Adrenal gland (tissue), 12 donors: ENCODE data around the gene SCO2. TPM values are rescaled to one million over a fixed set of nuclear protein-coding genes. Genes with fewer than 3 reads are reported as not detected.
A peak's percentile ranks its signal among the peaks of the same experiment; 100 is the strongest.

Experiments used
- DNase-seq, 7 donors: peaks; one replicate each; pipeline ENCODE4 v3.0.0-alpha.2; 2019 to 2020
- H3K27ac ChIP-seq, 5 donors: fragments of 200-600 bp; sonication (generic) in 4 of 5; 1 replicate in 3 of 5; 2 replicates in 2 of 5; pipeline versions ENCODE4 v1.5.1 to v1.8.0; 2016 to 2020; ENCODE audit warnings: mild to moderate bottlenecking in 1 of 5
- H3K27me3 ChIP-seq: fragments of 200-600 bp; 2 replicates; pipeline ENCODE4 v1.8.0; 2021
- H3K36me3 ChIP-seq, 2 donors: fragments of 200-600 bp; replicated peaks in 1 of 2; 1 replicate in 1 of 2; 2 replicates in 1 of 2; pipeline versions ENCODE4 v1.5.1 to v1.8.0; 2018 to 2022
- H3K4me1 ChIP-seq, 2 donors: fragments of 200-600 bp; replicated peaks in 1 of 2; 1 replicate in 1 of 2; 2 replicates in 1 of 2; pipeline versions ENCODE4 v1.5.1 to v1.8.0; 2018 to 2021
- H3K4me3 ChIP-seq, 4 donors: fragments of 200-600 bp; sonication (generic) in 3 of 4; one replicate each; pipeline ENCODE4 v1.5.1; 2016 to 2018
- H3K9me3 ChIP-seq, 3 donors: fragments of 200-600 bp; sonication (generic) in 1 of 3; replicated peaks in 1 of 3; 1 replicate in 2 of 3; 2 replicates in 1 of 3; pipeline versions ENCODE4 v1.5.1 to v1.8.0; 2016 to 2021
- POLR2A ChIP-seq, 2 donors: fragments of 450-650 bp; IDR thresholded peaks; one replicate each; pipeline ENCODE4 v1.6.1; 2017; ENCODE audit warnings: antibody characterized with exemption in 2 of 2, mild to moderate bottlenecking in 2 of 2, moderate library complexity in 1 of 2
- WGBS, 4 donors: extraction: QIAGEN DNeasy Blood & Tissue Kit in 2 of 4; methylation state at CpG; one replicate each; pipeline versions ENCODE4 v1.1.5 to v1.1.7; 2013 to 2017; 5-methylcytosine and 5-hydroxymethylcytosine counted together
- intact Hi-C, 2 donors: fragments of 100-400 bp; cut with DNase I; formaldehyde crosslinking; loops; one replicate each; pipeline versions ENCODE4 v1.14.1 to v1.15.0; 2022 to 2023
- polyA plus RNA-seq, 3 donors: library from polyadenylated mRNA; stranded (reverse); fragments of 200-250 nt in 2 of 3; fragments of 350-450 nt in 1 of 3; fragmentation: Illumina TruSeq in 1 of 3; extraction: RNeasy Lipid Tissue Mini Kit (QIAGEN cat#74804) in 1 of 3; gene quantifications; one replicate each; pipeline ENCODE4 v1.2.3, GENCODE V29; 2013 to 2014
- total RNA-seq, 9 donors: library from RNA; depleted of rRNA in 4 of 9; stranded (reverse); fragments of >200 nt in 4 of 9; fragments of 120-200 nt in 1 of 9; fragmentation: NEBNext Ultra II Directional in 1 of 9; extraction: Animal tissue kit (Norgen Biotek cat#: 25700) in 1 of 9; gene quantifications; one replicate each; pipeline versions ENCODE4 v1.1.0 to v1.2.4, GENCODE V29; 2013 to 2023
- TF ChIP-seq, protein P1 (sequence below), 6 experiments: fragments of 450-650 bp in 4 of 6; fragments of 200-600 bp in 2 of 6; sonication (generic) in 1 of 6; IDR thresholded peaks; 1 replicate in 5 of 6; 2 replicates in 1 of 6; pipeline versions ENCODE4 v1.5.1 to v1.8.0; 2016 to 2021; ENCODE audit warnings: antibody characterized with exemption in 6 of 6, mild to moderate bottlenecking in 2 of 6, moderate library complexity in 1 of 6
- donor health status: healthy with polysubstance abuse.
- donor health status: Bipolar disorder and iron deficiency.
- donor health status: DM: yes; HTN: yes; CAD: no.
- donor health status: DM: no; HTN: no; CAD: no.
- donor health status: DM: no; HTN: no; CAD: no.
- donor health status: DM: yes; HTN: yes; CAD: no.

The SCO2 gene
- total and polyA plus RNA-seq, 12 donors, result 0.78 to 7.8 (median 1.7) TPM; not detected in 3

DNA sequence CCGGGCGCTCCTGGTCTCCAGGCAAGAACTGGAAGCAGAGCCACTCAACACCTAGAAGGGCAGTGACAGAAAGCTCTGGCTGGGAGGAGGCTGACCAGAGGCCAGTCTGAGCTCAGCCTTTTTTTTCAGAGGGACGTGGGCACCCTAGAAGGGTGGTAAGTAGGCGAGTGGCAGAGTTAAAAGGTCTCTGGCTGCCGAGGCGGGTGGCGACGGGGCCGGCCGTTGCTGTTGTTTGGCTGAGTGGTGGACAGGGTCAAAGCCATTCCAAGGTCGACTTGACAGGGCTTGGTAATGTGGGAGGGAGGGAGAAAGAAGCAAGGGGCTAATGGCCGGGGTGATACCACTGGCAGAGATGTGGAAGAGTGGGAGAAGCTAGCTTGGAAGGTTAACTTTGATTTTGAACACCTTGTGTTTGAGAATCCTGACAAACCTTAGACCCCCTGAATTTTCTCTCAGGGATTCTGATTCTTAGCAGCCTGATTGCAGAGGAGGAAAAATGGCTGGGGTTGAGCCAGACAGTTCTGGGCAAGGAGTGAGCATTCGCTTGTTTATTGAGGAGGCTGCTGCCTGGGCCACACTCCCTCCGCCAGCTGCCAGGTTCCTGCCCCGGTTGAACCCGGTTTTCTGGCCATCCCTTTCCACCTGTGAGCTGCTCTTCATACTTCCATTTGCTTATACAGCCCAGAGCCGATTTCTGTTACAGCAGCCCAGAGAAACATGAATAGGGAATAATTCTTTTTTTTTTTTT is 38.2 kb upstream of the SCO2 start:
- Histone ChIP-seq H3K36me3 (no peaks in the 10 kb centered on the region), H3K4me1 (peaks cover 6 to 8% of the 10 kb centered on the region in 2 donors), H3K27ac (peak overlapping the region in 4 of 5 donors; percentile 42 to 79 (median 66)), H3K27me3 (no peaks in the 10 kb centered on the region), H3K4me3 (peak overlapping the region; percentile 13 to 74 (median 44)), H3K9me3 (no peaks in the 10 kb centered on the region)
- 20 to 23% (median 22%) methylated on average over 17 of the region's 17 CpGs for WGBS, 4 donors
- TF ChIP-seq, protein P1, sequence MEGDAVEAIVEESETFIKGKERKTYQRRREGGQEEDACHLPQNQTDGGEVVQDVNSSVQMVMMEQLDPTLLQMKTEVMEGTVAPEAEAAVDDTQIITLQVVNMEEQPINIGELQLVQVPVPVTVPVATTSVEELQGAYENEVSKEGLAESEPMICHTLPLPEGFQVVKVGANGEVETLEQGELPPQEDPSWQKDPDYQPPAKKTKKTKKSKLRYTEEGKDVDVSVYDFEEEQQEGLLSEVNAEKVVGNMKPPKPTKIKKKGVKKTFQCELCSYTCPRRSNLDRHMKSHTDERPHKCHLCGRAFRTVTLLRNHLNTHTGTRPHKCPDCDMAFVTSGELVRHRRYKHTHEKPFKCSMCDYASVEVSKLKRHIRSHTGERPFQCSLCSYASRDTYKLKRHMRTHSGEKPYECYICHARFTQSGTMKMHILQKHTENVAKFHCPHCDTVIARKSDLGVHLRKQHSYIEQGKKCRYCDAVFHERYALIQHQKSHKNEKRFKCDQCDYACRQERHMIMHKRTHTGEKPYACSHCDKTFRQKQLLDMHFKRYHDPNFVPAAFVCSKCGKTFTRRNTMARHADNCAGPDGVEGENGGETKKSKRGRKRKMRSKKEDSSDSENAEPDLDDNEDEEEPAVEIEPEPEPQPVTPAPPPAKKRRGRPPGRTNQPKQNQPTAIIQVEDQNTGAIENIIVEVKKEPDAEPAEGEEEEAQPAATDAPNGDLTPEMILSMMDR (IDR thresholded peaks at IDR 0.05), result no peak
- TF ChIP-seq POLR2A (IDR thresholded peaks at IDR 0.05), result no peak
- intact Hi-C loops, result no loop called here
- peak in 4 of 7 donors; percentile 27 to 50 (median 43) for DNase-seq

DNA sequence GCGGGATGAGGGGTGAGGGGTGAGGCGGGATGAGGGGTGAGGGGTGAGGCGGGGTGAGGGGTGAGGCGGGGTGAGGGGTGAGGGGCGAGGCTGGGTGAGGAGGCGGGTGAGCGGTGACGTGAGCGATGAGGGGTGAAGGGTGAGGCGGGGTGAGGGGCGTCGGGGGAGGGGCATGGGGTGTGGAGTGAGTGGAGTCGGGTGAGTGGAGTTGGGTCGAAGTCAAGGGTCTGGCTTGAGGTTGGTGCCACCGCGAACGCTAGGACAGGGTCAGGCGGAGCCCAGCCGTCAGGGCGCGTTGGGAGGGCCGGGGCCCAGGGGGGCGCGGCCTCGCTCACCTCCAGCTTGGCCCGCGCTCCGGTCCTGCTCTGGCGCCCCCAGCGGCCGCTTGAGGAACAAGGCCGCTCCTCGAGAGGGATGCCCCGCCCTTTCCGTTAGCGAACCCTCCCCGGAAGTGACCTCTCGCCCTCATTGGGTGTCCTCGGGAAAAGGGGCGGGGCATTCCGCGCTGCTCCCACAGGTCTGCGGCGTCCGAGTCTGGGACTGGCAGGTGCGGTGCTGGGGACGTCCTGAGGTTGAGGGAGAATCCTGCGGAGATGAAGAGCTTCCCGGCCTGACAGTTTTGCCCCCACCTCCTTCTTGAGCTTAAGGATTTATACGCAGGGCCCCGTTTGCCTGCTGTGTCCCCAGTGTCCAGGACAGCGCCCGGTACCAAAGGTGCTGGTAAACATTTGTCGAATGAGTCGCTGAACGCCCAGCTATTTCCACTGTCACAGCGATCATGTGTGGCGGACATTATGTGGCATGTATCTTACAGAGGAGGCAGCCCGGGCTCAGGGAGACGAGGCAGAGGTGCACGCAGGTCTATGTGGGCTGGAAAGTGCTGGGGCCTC is 37.4 kb upstream of the SCO2 start, which contains the start of gene SYCE3:
SYCE3 (minus strand) TSS at position 397 of the 890 bp plus-strand sequence. CDS start 6,514 bp downstream, outside the sequence.
- TF ChIP-seq POLR2A (IDR thresholded peaks at IDR 0.05), result peak in 1 of 2 donors; percentile 85
- TF ChIP-seq, protein P1 (IDR thresholded peaks at IDR 0.05), result peak; percentile 74 to 97 (median 96)
- Histone ChIP-seq H3K36me3 (no peaks in the 10 kb centered on the region), H3K4me1 (peaks cover 6 to 8% of the 10 kb centered on the region in 2 donors), H3K27me3 (no peaks in the 10 kb centered on the region), H3K9me3 (no peaks in the 10 kb centered on the region), H3K4me3 (peak within 1 kb of the TSS; percentile 13 to 74 (median 44)), H3K27ac (peak within 1 kb of the TSS in 4 of 5 donors; percentile 42 to 79 (median 66))
- DNase-seq, result peak; percentile 97 to 99 (median 98)
- intact Hi-C loops, result no loop called here
- 3 to 9% (median 5%) methylated on average over 21 to 59 of the region's 61 CpGs for WGBS, 4 donors

DNA sequence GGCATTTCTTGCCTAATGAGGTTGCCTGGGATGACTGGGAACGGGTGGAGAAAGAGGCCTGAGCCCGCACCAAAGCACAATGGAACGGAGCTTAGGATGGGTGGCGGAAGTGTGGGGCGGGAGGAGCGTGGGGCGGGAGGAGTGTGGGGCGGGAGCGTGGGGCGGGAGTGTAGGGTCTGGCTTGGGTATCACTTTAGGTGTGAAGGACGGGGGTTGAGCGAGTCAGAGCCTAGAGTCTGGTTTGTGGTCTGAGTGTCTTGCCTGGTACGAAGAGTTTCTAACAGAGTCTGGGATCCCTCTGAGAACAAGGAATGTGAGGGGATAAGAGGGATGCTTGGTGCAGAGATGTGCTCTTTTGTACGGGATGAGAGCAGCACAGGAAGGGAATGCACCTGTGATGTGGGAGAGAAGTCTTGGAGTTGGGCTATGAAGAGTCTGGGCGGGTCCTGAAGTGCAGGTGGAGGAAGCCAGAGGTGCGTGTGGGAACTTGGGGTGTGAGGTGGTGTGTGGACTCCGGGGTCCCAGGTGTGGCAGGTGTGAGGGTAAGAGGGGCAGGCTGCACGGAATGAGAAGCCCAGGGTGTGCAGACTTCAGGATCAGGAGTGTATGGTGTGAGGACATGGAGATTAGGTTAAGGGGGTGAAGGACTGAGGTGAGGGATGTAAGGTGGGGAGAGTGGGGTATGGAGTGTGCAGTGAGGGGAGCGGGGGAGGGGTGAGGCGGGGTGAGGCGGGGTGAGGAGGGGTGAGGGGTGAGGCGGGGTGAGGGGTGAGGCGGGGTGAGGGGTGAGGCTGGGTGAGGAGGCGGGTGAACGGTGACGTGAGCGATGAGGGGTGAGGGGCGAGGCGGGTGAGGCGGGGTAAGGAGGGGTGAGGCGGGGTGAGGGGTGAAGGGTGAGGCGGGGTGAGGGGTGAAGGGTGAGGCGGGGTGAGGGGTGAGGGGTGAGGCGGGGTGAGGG is 36.3 kb upstream of the SCO2 start:
- Histone ChIP-seq H3K4me3 (no peak overlapping the region), H3K36me3 (no peaks in the 10 kb centered on the region), H3K27me3 (no peaks in the 10 kb centered on the region), H3K9me3 (no peaks in the 10 kb centered on the region), H3K4me1 (peaks cover 6 to 8% of the 10 kb centered on the region in 2 donors), H3K27ac (no peak overlapping the region)
- peak in 1 of 7 donors; percentile 24 for DNase-seq
- TF ChIP-seq POLR2A (IDR thresholded peaks at IDR 0.05), result no peak
- TF ChIP-seq, protein P1 (IDR thresholded peaks at IDR 0.05), result no peak
- WGBS, 4 donors, result 81 to 88% (median 85%) methylated on average over 18 to 21 of the region's 34 CpGs
- intact Hi-C loops, result no loop called here
